Esophagus squamous epithelium (tissue), 5 donors: ENCODE results near the gene FBXO33. TPM values are rescaled to one million over a fixed set of nuclear protein-coding genes. Genes with fewer than 3 reads are reported as not detected.
A peak's percentile ranks its signal among the peaks of the same experiment; 100 is the strongest.

Experiments
- DNase-seq: peaks from one replicate; lab custom pipeline; 2025; lab: John Stamatoyannopoulos, UW
- H3K27ac ChIP-seq, 4 donors: fragments of 200-600 bp; sonication (generic); one replicate each; pipeline ENCODE4 v1.5.1; 2016 to 2019; ENCODE audit warnings: mild to moderate bottlenecking in 1 of 4
- H3K27me3 ChIP-seq, 4 donors: fragments of 200-600 bp; sonication (generic); 1 replicate in 3 of 4; 2 replicates in 1 of 4; pipeline versions ENCODE4 v1.5.1 to v1.6.0; 2017 to 2021; ENCODE audit warnings: antibody characterized with exemption in 1 of 4
- H3K36me3 ChIP-seq, 3 donors: fragments of 200-600 bp; sonication (generic); one replicate each; pipeline ENCODE4 v1.5.1; 2016 to 2019
- H3K4me1 ChIP-seq, 3 donors: fragments of 200-600 bp; sonication (generic); one replicate each; pipeline ENCODE4 v1.5.1; 2017 to 2019
- H3K4me3 ChIP-seq, 4 donors: fragments of 200-600 bp; sonication (generic); 1 replicate in 3 of 4; 2 replicates in 1 of 4; pipeline ENCODE4 v1.5.1; 2016 to 2019; ENCODE audit warnings: mild to moderate bottlenecking in 2 of 4, moderate library complexity in 1 of 4
- H3K9me3 ChIP-seq, 3 donors: fragments of 200-600 bp; sonication (generic); one replicate each; pipeline ENCODE4 v1.5.1; 2016 to 2019
- CTCF ChIP-seq, 6 experiments: fragments of 450-650 bp in 4 of 6; fragments of 200-600 bp in 2 of 6; sonication (generic) in 2 of 6; IDR thresholded peaks; one replicate each; pipeline ENCODE4 v1.5.1; 2016 to 2019; ENCODE audit warnings: antibody characterized with exemption in 6 of 6, mild to moderate bottlenecking in 4 of 6, moderate library complexity in 4 of 6
- POLR2A ChIP-seq, 4 donors: fragments of 450-650 bp; IDR thresholded peaks; one replicate each; pipeline ENCODE4 v1.6.1; 2017; ENCODE audit warnings: antibody characterized with exemption in 4 of 4, mild to moderate bottlenecking in 4 of 4, moderate library complexity in 3 of 4
- WGBS, 2 donors: methylation state at CpG; one replicate each; pipeline ENCODE4 v1.1.5; 2018; 5-methylcytosine and 5-hydroxymethylcytosine counted together
- intact Hi-C: fragments of 100-400 bp; cut with DNase I; formaldehyde crosslinking; loops from one replicate; pipeline ENCODE4 v1.15.0; 2022
- total RNA-seq, 4 donors: library from RNA; depleted of rRNA; stranded (reverse); fragments of >200 nt; gene quantifications; one replicate each; pipeline ENCODE4 v1.1.0, GENCODE V29; 2016
- donor health status: DM: yes; HTN: yes; CAD: no.

FBXO33 gene
- total RNA-seq, 4 donors from 2014 or later: 4.8 to 10.1 (median 9.0) TPM

- H3K4me3 ChIP-seq: no peak overlapping the region
- H3K27ac ChIP-seq: no peak overlapping the region
- intact Hi-C loops: loop anchor here (10.0 kb wide), 2 partner anchors 260 to 330 kb away; partner anchors contain the start of genes PNN, SEC23A and TRAPPC6B
- no peaks in the 10 kb centered on the region for H3K36me3 ChIP-seq
- H3K27me3 ChIP-seq: no peaks in the 10 kb centered on the region
- no peak for DNase-seq
- TF ChIP-seq POLR2A (IDR thresholded peaks at IDR 0.05) (no peak), CTCF (IDR thresholded peaks at IDR 0.05) (no peak)
- WGBS, 2 donors: 78 to 90% methylated on average over 6 of the region's 6 CpGs
- no peaks in the 10 kb centered on the region for H3K9me3 ChIP-seq
- peaks cover 7 to 19% (median 7%) of the 10 kb centered on the region in 3 donors for H3K4me1 ChIP-seq
These were observed 3.0 kb upstream of the FBXO33 start for GRCh38 chr14:39435241-39435640.

- 46 to 47% methylated on average over 2 of the region's 2 CpGs for WGBS, 2 donors
- no peak for DNase-seq
- no peak overlapping the region for H3K27ac ChIP-seq
- no peaks in the 10 kb centered on the region for H3K27me3 ChIP-seq
- no peak for TF ChIP-seq POLR2A (IDR thresholded peaks at IDR 0.05)
- TF ChIP-seq CTCF (IDR thresholded peaks at IDR 0.05): no peak
- no peak overlapping the region for H3K4me3 ChIP-seq
- H3K9me3 ChIP-seq: no peaks in the 10 kb centered on the region
- intact Hi-C loops: loop anchor here (5.0 to 10.0 kb wide), 3 partner anchors 167 to 330 kb away; partner anchors contain the start of genes PNN, SEC23A and TRAPPC6B
- H3K4me1 ChIP-seq: peaks cover 7 to 28% (median 15%) of the 10 kb centered on the region in 3 donors
- H3K36me3 ChIP-seq: no peaks in the 10 kb centered on the region
These were observed 2.2 kb upstream of the FBXO33 start for GRCh38 chr14:39434401-39434800.

- no peak for DNase-seq
- no peaks in the 10 kb centered on the region for H3K36me3 ChIP-seq
- intact Hi-C loops: loop anchor here (5.0 to 10.0 kb wide), 3 partner anchors 166 to 329 kb away; partner anchors contain the start of genes PNN, SEC23A and TRAPPC6B
These were observed 1.2 kb upstream of the FBXO33 start for GRCh38 chr14:39433452-39433813.

GRCh38 chr14:39432619-39433451 is 602 bp upstream of the FBXO33 start:
- Histone ChIP-seq H3K27me3 (no peaks in the 10 kb centered on the region), H3K4me3 (peak overlapping the region; percentile 72 to 99 (median 81)), H3K36me3 (no peaks in the 10 kb centered on the region), H3K4me1 (peaks cover 7 to 43% (median 15%) of the 10 kb centered on the region in 3 donors), H3K9me3 (no peaks in the 10 kb centered on the region), H3K27ac (peak overlapping the region; percentile 97 to 99 (median 98))
- DNase-seq: peak; percentile 75
- intact Hi-C loops: loop anchor here (5.0 to 10.0 kb wide), 3 partner anchors 166 to 328 kb away; partner anchors contain the start of genes PNN, SEC23A and TRAPPC6B
- 0 to 2% methylated on average over 5 of the region's 38 CpGs for WGBS, 2 donors
- TF ChIP-seq POLR2A (IDR thresholded peaks at IDR 0.05): peak in 3 of 4 donors; percentile 45 to 71 (median 60)
- TF ChIP-seq CTCF (IDR thresholded peaks at IDR 0.05): peak in 3 of 6 experiments; percentile 7 to 39 (median 30)

More at GRCh38 chr14:39433452-39433813, 1.2 kb upstream of the FBXO33 start:
- no peak for TF ChIP-seq POLR2A (IDR thresholded peaks at IDR 0.05)
- TF ChIP-seq CTCF (IDR thresholded peaks at IDR 0.05): no peak
- Histone ChIP-seq H3K4me3 (peak overlapping the region; percentile 72 to 99 (median 81)), H3K4me1 (peaks cover 7 to 37% (median 15%) of the 10 kb centered on the region in 3 donors), H3K27me3 (no peaks in the 10 kb centered on the region), H3K9me3 (no peaks in the 10 kb centered on the region), H3K27ac (peak overlapping the region; percentile 97 to 99 (median 98))
- 12 to 16% methylated on average over 8 of the region's 8 CpGs for WGBS, 2 donors
